GM15510 (cell line): ENCODE results near the gene SPATA18.

ENCODE experiments used
- POLR2A ChIP-seq: IDR thresholded peaks from 3 replicates; pipeline ENCODE4 v1.6.1; 2011; ENCODE audit warnings: borderline replicate concordance; ENCODE audit not compliant: insufficient read length; ENCODE audit errors: extremely low read depth

SPATA18 gene

DNA sequence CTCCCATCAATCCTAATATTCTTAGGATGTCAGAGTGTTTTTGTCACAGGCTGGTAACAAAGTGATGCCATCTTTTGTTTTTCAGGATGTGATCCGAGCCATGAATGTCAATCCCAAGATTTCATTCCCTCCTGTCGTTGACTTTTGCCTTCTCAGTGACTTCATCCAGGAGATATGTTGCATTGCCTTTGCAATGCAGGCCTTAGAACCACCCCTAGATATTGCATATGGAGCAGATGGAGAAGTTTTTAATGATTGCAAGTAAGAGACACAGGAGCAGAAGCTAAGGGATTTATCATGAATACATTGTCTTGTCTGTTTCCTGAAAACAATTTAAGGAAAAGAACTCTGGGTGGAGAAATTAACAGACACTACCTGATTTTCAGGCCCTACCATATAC is 28.6 kb downstream of the SPATA18 start:
- TF ChIP-seq POLR2A: no peak

DNA sequence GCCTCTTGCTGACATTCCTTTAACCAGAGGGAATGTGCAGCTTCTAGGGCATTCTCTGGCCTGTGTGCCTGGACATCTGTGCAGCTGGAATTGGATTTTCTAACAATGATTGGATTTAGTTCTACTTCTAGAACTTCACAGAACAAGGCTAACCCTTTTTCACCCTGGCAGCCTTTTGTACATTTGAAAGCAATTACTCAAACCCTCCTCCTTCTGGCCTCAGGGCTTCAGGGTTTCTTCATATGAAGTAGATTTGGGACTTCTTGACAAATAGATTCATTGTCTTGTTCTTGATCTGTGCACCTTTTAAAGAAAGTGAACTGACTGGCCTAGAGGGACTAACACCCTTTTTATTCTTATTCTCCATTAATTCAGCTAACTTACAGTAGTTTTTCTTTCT is 30.1 kb downstream of the SPATA18 start:
- no peak for TF ChIP-seq POLR2A

GRCh38 chr4:52091801-52092200 is 40.7 kb downstream of the SPATA18 start:
- no peak for TF ChIP-seq POLR2A

DNA sequence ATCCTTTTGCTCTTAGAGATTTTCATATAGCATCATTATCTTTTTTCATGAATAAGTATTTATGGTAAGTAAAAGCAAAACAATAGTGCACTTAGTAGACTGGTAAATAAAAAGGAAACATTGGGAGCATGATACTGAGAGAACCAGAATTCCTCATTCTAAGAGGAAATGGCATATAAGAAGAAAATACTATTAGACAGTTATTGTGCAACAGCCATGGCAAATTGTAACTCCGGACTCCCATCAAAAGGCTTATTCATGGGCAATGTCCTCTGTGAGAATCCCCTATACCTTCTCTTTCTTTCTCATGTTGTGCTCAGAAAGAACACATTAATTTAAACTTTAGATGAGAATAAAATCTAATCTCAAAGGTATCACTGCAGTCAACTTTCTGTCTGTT is 42.4 kb downstream of the SPATA18 start:
- TF ChIP-seq POLR2A: no peak

- TF ChIP-seq POLR2A: no peak
Observed at GRCh38 chr4:52094376-52095145, 43.5 kb downstream of the SPATA18 start.

- TF ChIP-seq POLR2A: no peak
Observed at GRCh38 chr4:52095374-52095773, 44.3 kb downstream of the SPATA18 start.

GRCh38 chr4:52096048-52096447 is 44.9 kb downstream of the SPATA18 start:
- no peak for TF ChIP-seq POLR2A

DNA sequence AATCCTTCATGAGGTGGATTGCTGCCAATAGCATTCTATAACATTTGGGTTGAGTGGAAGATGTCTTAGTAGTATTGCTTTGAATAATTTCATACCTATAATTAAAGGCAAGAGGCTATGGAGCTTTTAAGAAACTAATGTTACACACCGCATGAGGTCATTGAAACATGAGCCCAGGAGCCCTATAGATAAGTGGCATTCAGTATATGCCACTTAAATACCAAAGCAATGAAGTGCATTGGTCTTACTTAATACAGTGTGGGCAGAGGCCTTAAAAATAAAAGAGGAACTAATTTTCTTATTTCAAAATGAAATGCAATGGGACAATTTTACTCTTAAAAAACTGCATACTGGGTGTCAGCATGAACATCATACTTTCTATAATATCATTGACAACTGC is 47.5 kb downstream of the SPATA18 start:
- no peak for TF ChIP-seq POLR2A

DNA sequence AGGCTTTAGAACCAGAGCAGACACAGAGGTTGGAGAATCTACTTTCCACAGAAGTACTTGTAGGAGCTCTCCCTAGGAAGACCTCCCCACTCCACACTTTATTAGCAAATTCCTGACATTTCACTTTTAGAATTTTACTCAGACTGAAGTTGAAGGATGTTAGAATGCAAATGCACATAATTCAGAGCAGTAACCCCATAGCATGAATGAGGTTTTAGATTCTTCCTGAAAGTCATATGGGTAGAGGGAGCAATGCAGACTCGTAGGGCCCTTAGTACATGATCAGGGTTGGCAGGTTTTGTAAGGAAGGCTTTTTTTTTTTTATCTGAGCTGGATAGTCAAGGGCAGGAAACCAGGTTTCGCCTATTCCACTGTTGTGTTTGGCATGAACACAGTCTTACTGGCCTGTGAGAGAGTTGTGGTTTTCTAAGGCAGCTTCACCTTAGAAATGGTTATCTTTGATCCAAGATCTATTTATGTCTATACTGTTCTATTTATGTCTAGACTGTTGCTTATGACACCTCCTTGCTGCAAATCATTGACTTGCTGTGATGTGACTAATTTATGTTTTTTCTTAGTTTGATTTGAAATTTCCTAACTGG is 48.9 kb downstream of the SPATA18 start:
- no peak for TF ChIP-seq POLR2A

GRCh38 chr4:52102587-52102986 is 51.5 kb downstream of the SPATA18 start:
- TF ChIP-seq POLR2A: no peak

DNA sequence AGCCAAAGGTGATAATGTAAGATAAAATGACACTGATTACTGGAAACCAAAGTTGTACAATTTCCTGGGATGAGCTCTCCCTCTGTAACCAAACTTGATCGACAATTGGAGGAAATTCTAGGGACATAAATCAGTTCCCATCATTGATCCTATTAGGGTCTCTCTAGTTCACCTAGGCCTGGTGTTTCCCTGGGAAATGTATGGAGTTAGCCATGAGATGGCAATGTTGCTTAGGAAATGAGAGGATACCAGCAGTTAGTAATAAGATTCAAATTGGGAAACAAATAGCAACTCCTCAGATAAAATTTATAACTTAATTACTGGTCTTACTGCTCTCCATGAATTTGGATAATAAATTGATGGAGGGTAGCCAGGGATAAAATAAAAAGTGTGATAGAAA is 52.2 kb downstream of the SPATA18 start:
- TF ChIP-seq POLR2A: no peak

DNA sequence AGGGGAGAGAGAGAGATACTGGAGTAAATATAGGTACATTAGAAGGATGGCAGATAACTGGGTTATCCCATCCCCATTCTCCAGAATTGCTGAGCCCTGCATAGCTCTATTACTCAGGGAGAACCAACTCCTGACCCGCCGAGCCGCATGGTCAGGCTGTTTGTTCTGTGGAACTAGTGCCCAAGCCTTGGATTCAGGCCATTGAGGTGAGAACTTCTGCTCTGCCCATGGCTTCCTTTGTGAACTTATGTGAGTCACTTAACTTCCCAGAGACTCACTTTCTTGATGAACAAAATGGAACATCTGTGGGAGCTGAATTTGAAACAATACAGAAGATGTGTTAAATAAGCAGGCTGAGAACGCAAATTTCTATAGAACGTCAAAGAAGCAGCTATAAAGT is 54.2 kb downstream of the SPATA18 start:
- TF ChIP-seq POLR2A: no peak

DNA sequence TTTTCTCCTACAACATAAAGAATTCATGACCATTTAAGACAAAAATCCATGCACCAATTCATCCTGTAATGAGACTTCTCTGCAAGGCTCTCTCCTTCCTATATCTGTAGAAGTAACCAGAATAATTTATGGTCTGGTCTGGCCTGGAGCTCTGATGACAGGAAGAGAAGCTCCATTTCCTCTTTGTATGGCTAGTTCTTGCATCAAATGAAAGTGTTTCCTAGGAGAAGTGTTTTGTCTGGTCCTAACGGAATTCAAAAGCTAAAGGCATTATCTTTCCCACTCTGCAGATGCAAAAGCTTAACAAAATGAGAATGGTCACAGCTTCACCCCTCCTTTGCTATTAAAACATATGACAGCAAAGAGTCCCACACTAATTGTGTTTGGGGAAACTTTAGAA is 55.1 kb downstream of the SPATA18 start:
- no peak for TF ChIP-seq POLR2A

- TF ChIP-seq POLR2A: no peak
Observed at GRCh38 chr4:52106660-52107059, 55.6 kb downstream of the SPATA18 start.

GRCh38 chr4:52107336-52107735 is 56.2 kb downstream of the SPATA18 start:
- no peak for TF ChIP-seq POLR2A

DNA sequence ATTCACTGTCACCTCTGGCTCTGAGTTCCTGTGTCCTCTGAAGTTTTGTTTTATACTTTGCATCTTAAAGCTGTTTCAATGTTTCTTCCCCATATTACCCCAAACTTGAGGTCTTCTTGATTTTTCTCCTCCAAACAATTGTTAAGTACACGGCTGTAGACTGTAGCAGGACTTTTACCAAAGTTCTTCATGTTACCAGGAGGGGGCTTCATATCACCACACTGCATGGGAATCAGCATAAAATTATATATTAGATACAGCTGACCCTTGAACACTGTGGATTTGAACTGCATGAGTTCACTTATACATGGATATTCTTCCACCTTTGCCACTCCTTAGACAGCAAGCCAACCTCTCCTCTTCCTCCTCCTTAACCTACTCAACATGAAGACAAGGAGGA is 56.6 kb downstream of the SPATA18 start:
- TF ChIP-seq POLR2A: no peak
